ENCODE measurements around the gene ERICH6B.

ERICH6B gene

DNA sequence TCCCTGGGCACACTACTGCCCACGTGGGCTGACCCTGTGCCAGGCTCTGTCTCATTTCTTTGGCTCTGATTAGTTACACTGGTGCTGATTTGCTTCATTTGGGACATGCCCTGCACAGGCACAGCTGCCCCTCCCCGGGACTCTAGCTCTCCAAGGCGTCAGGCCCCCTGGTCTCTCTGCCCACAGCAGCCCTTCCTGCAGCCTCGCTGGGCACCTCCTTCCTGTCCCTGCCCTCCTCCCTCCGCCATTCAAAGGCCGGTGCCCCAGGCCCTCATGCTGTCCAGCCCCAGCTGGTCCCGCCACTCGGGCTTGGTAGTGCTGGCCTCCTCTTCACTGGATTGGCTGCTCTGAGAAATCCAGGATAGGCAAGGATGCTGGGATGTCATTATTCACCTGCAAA lies 73.1 kb downstream of the ERICH6B start:
- DNase-seq (ENCODE audit: low read depth in 2 of 2) = no peak

DNA sequence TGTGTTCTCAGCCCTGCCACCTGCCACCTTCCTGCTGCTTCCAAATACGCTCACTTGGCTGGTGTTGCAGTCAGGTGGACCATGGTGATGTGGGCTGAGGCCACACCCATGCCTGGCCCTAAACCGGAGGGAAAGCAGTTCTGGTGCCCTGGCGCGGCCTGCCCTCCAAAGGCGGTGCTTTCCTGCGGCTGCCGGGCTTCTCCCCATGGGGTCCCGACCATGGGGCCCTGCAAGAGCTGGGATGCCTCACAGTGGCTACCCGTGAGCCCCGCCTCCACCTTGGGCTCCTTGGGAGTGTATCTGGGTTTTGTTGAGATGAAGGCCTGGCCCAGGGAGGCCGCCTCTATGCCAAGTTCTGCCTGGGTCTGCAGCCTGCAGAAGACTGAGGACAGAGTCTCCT lies 73.7 kb downstream of the ERICH6B start:
- no peak for DNase-seq (ENCODE audit: low read depth in 2 of 2)

DNA sequence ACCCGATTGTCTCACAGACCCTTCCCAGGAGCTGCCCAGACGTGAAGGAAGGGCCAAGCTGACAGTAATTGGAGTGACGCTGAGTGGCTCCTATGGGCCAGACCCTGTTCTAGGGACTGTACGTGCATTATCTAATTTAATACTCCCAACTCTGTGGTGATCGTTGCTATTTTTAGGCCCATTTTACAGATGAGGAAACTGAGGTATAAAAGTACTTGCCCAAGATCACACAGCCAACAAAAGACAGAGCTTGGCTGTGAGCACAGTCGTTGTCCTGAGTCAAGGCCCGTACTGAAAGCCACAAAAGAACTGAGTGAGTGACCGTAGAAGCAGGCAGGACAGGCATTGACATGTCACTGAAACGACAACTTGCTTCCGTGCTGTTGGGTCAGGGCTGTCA lies 74.7 kb downstream of the ERICH6B start:
- no peak for DNase-seq (ENCODE audit: low read depth in 2 of 2)

DNA sequence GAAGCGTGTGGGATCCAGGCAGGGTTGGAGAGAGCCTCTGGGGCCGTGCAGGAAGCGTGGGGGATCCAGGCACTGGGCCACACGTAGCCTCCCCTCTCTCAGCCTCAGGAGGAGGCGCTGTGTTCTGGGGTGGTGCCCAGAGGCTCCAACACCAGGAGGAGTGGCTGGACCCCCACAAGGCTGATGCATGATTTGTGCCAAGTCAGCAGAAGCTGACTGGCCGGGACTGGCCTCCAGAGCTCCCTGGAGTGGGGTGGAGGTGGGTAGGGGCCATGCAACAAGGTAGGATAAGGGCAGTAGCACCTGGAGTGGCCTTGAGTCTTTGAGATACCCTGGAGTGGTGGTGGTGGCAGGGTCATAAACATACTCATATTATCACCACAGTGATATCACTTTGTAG lies 75.3 kb downstream of the ERICH6B start:
- DNase-seq (ENCODE audit: low read depth in 2 of 2) = no peak

DNA sequence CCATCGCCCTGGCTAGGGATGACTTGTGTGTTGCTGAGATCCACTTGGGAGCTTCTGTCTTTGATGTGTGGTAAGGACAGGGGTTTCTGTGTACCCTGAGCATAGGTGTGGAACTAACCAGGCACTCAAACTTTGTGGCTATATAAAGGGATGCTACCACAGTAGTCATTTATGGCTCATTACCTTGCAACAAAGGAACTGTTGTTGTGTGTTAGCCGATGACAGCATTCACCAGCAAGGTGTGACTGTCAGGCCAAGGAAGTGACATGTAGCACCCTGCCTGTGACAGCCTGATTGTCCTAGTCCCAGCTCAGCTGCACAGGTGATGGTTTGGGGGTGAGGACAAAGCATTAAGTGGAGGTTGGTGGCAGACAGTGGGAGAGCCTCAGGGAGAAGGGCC lies 77.2 kb downstream of the ERICH6B start:
- no peak for DNase-seq (ENCODE audit: low read depth in 2 of 2)

DNA sequence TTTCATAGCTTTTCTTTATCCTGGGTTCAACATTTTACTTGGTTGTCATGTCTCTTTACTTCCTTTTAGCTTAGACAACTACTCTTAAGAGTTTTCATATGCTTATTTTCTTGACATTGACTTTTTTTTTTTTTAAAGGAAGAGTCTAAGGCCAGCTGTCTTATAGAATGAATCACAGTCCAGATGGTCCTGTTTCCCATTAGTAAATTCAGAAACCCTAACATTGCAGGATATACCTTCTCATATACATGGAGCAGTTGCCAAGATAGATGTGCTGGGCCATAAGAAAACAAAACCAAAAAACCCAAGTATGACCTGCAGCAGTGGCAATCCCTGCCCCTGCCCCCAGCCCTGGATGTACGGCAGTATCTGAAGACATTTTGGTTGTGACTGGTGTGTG lies 78.0 kb downstream of the ERICH6B start:
- no peak for DNase-seq (ENCODE audit: low read depth in 2 of 2)

DNA sequence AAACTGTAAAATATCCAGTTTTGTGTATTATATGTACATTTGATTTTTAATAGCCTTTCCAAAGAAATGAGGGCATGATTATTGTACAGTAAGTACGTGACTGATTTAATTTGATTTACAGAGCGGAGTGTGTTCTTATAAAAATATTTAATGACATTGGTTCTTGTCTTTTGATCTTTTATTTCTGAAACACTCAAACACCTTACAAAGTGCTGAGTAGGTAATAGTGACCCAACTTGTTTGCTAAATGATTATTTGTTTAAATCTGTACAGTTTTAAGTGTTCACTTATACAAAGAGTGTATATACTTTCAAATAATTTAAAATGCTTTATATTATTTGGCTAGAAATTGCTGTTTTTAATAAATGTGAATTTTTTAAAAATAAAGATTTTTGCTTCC lies 79.3 kb downstream of the ERICH6B start:
- DNase-seq (ENCODE audit: low read depth in 2 of 2) = no peak

DNA sequence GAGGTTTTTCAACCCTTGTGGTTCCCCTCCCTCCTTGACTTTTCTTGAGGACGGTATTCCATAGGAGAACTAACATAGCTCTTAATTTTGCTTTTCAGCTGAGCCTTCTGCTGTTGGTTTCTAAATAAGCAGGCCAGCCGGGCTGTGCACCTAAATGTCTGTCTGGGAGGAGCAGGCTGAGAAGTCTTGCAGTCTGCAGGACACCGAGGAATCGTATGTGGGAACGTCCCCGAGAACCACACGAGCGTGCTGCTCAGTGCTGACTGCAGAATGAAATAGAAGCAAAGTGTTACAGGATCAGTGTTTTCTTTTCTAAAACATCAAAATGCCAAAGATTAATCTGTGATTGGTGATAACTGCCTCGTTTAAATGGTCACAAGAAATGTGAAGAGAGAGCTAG lies 80.9 kb downstream of the ERICH6B start:
- DNase-seq (ENCODE audit: low read depth in 2 of 2) = no peak

DNA sequence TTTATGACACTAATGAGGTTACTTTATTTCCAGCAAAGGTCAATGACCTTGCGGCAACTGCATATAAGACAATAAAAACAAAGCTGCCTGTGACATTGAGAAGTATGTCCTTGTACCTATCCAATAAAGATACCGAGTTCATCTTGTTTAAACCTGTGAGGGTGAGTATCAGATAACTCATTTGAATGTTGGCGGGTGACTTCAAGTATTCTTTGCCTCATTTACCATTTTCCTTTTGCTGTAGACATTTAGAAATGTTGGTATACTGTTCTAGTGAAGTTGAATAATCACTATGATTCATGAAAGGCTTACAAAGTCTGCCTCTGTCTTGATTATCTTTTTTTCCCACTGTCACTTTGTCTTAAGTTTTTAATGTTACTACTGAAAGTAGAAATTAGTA lies 85.8 kb downstream of the ERICH6B start:
- no peak for DNase-seq (ENCODE audit: low read depth in 2 of 2)

DNA sequence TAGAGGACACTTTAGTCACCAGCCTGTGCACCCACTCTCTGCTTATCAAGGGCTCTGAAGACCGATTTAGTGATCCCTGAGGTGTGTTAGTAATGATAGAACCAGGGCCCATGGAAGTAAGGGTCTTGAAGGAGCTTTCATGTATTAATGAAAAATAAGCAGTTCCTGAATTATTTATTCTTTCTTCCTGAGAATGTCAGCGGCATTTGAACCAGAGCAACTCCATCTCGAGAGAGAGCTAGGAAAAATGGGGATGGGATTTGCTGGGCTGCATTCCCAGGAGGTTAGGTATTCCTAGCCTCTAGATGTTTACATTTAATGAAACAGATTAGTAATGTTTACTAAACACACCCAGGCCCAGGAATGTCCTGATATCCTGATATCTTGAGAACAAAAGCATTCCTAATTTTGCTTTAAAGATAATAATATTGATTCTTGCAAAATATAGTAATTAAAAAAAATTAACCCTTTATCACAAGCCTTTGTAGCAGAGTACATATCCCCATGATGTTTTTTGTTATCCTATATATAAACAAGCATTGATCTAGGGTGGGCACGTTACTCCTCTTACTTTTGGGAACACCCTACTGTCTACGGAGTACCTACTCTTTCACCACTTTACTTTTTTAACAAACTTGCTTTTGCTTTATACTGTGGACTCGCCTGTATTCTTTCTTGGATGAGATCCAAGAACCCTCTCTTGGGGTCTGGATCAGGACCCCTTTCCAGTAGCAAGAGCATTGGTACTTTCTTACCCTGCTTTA lies 87.7 kb downstream of the ERICH6B start:
- no peak for DNase-seq (ENCODE audit: low read depth in 2 of 2)

DNA sequence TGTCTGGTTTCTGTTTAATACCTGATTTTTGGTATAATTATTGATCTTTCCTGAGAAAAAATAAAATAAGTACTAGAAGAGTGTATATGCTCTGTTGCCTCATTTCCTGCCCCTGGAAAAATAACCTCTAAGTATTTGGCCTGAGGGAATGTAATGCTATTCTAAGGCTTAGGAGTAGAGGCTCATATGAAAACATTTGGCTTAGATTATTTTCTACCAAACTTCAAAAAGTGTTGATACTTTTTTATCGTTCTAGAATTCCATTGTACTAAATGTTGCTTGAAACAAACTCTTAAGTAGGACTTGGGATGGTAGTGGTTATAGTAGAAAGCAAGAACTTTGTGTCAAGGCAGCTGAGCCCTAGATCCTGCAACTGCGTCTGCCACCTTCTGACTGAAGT lies 93.0 kb downstream of the ERICH6B start:
- DNase-seq (ENCODE audit: low read depth in 2 of 2) = no peak

DNA sequence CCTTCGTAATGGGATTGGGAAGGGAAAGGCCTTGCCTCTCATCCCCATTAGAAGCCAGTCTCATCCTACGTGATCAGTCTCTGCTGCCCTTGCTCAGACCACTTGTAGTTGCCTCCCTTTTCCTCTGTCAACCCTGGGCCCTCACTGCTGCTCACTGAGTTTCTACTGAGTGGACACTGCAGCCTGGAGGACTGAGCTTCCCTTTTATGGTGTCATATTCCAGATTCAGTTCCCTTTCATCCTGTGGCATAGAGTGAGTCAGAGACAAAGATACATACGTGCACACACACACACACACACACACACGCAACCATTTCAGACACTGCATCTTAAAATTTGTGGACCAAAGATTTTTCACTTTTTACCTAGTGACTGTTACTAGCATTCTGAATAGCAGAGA lies 94.2 kb downstream of the ERICH6B start:
- no peak for DNase-seq (ENCODE audit: low read depth in 2 of 2)

DNA sequence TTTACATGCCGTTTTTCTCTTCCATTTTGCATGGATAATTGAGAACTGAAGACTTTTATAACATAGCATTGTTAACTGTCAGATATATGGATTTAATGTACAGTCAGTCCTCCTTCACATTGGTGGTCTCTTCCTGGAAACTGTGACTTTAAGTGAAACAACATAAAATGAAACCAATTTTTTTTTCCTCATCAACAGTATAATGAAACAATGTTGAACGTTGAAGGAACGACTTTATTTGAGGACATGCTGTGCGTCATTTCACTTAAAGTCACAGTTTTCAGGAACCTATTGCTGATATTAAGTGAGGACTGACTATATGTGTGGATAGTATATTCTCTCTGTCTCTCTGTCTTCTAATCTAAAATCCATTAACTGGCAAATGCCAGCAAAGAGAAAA lies 96.0 kb downstream of the ERICH6B start:
- DNase-seq (ENCODE audit: low read depth in 2 of 2) = no peak

DNA sequence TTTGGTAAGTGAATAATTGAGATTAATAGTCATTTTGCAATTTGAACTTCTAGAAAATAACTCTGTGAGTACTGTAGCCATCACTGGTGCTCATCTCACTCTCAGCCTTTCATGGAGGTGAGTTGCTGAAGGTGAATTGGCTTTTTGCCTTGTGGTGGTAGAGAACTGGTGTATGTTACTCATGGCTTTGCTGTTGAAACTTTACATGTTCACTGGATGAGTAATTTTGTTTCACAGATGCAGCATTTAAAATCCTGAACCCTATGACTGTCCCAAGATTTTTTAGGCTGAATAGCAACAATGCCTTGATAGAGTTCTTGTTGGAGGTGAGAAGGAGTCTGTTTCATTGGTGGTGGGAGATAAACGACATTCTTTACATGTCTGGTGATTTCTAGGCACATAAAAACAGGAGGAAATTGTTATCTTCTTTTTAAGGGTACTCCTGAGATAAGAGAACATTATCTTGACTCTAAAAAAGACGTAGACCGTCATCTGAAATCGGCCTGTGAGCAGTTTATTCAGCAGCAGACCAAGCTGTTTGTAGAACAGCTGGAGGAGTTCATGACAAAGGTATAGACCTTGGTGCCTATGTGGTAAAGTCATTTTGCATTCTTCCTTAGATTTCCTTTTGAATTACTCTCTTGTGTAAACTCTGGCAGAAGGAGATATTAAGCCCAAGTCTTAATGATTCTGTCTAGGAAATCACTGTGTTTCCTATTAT lies 96.9 kb downstream of the ERICH6B start:
- no peak for DNase-seq (ENCODE audit: low read depth in 2 of 2)

DNA sequence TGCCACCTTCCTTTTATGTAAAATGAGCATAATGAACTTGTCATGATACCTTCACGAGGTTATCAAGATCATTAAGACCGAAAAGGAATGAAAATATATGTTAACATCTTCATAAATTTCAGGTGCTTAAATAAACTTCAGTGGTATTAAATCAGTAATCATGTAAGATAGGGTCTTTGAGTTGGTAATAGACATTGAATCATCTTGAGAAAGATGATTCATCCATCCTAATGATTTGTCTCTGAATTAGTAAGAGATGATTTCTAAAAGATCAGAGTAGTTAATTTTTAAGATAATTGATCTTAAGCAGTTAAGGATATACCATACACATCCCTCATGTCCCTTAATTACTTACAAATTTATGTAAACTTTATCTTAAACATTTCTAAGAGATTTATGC lies 98.8 kb downstream of the ERICH6B start:
- DNase-seq (ENCODE audit: low read depth in 2 of 2) = no peak

DNA sequence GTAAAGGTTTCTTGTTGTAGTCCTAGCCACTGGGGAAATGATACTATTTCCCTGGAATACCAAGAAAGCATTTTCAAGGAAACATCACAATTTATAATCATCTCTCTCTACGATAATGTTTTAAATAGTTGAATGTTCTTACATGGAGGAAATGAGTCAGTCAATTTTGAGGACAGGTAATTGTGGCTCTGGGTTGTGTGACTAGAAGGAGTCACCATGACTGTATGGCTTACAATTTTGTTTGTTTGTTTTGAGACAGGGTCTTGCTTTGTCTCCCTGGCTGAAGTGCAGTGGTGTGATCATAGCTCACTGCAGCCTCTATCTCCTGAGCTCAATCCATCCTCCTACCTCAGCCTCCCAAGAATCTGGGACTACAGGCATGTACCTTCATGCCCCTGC lies 103.4 kb downstream of the ERICH6B start:
- DNase-seq (ENCODE audit: low read depth in 2 of 2) = no peak

DNA sequence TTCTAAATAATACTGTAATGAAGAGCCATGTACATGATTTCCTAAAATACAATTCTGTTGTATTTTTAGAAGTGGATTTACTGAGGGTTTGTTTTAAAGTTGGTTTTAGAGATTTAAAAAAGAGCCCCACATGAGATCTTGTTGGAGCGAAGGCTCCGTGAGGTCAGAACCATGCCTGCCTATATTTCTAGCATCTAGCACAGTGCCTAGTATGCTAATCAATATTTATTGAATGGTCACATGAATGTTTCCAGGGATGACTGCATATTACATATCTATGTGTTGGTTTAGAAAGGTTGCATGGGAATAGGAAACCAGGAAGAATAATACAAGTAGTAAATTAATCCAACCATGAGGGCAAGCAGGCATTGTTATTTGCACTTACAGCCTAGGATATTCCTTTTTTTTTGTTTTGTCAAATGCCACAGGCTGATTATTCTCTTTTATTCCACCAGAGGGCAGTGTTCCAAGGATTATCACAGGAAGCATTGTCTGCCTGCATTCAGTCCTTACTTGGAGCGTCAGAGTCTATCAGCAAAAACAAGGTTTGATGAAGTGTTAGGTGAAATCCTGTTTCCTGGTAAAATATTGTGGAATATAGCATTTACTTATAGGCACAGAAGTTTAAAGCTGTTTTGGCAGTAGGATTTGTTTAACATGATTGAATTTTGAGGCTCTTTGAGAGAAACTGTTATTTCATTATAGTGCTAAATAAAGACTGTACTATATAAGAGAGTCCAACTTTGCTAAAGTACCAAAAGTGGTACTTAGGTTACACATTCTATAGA lies 104.0 kb downstream of the ERICH6B start:
- DNase-seq (ENCODE audit: low read depth in 2 of 2) = no peak

DNA sequence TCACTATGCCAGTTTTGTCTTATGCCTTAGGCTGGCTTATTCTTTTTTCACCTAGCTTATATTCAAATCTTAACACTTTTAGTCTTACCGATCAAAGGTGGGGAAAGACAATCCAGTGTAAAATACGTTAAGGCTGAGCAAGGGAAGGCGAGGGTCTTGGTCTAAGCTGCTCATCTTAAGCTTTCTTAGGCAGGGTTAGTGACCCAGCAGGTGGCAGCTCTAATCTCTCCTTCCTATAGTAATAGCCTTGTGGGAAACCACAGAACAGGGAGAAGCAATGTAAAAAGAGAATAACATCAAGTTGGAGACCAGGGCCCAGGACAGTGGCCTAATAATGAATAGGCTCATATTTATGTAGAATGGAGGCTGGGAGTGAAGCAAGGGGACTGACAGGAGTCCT lies 104.9 kb downstream of the ERICH6B start:
- DNase-seq (ENCODE audit: low read depth in 2 of 2) = no peak

DNA sequence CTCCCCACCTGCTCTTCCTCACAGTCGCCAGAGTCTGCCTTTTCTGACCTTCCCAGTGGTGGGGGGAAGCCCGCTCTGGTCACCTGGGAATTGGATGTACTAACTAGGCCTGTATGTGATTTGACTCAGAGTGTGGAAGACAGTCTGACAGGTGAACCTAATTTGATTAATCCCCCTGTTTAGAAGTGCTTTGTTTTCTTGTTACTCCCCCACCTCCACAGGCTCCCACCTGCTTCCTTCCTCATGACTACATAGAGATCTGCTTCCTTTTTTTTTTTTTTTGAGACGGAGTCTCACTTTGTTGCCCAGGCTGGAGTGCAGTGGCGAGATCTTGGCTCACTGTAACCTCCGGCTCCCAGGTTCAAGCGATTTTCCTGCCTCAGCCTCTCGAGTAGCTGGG lies 106.8 kb downstream of the ERICH6B start:
- DNase-seq (ENCODE audit: low read depth in 2 of 2) = no peak

DNA sequence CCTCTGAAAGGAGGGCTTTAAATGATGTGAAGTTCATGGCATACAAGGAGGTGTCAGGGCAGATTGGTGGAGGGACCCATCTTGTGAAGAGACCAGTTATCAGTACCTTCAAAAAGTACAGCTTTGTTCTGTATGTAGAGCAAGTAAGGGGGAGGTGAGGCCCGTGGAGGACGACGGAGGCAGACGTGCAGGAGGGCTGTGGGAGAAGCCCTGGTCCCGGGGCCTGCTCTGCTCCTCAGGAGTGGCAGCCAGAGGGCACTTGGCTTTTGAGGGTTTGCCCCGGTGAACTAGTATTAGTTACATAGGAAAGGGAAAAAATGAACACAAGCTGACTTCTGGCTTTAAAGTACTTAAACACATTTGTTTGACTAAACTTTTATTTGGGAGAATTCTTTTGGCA lies 108.7 kb downstream of the ERICH6B start:
- no peak for DNase-seq (ENCODE audit: low read depth in 2 of 2)

DNA sequence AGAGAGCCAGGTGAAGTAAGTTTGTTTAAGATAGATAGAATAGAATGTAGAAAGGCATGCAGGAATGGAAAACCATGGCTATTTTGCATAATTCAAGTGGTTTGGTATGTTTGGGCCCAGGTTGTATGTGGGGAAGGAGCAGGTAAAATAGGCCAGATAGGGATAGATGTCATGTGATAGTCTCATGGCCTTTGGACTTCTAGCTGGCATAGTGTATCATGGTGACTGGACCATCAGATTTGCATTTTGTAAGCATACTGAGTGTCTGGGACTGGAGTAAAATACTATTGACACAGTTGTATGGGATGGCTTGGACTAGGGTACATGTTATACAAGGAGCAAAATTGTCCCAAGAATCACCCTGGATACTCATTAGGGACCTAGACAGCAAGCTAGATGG lies 111.9 kb downstream of the ERICH6B start:
- no peak for DNase-seq (ENCODE audit: low read depth in 2 of 2)

DNA sequence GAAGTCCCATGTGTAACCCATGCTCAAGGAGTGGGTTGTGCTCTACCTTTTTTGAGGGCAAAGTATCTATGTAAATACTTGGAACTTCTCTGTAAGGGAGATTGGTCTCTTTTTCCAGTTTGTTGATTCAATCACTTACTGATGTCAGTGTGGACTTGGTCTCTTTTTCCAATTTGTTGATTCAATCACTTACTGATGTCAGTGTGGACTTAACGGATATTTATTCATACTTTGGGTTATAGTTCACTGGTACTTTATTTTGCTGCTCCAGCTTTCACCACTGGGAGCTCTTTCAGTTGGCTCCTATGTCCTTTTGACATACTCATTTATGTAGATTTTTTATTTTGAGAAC lies 114.4 kb downstream of the ERICH6B start:
- no peak for DNase-seq (ENCODE audit: low read depth in 2 of 2)
